SK-N-MC (cell line): ENCODE results near the gene ARHGEF10L.

Experiments
- EZH2 ChIP-seq: fragments of 200-600 bp; sonication (generic); IDR thresholded peaks from one replicate; pipeline ENCODE4 v1.6.1; 2017; ENCODE audit warnings: antibody characterized with exemption
- FOXP2 ChIP-seq: optimal IDR thresholded peaks from 2 replicates; pipeline ENCODE3; 2011; ENCODE audit warnings: mild to moderate bottlenecking, moderate library complexity; ENCODE audit not compliant: insufficient read depth; ENCODE audit errors: extremely low read length, control extremely low read depth
- POLR2AphosphoS5 ChIP-seq: IDR thresholded peaks from 2 replicates; pipeline ENCODE4 v1.6.1; 2012; ENCODE audit warnings: mild to moderate bottlenecking, low read depth, low read length, borderline replicate concordance

DNA sequence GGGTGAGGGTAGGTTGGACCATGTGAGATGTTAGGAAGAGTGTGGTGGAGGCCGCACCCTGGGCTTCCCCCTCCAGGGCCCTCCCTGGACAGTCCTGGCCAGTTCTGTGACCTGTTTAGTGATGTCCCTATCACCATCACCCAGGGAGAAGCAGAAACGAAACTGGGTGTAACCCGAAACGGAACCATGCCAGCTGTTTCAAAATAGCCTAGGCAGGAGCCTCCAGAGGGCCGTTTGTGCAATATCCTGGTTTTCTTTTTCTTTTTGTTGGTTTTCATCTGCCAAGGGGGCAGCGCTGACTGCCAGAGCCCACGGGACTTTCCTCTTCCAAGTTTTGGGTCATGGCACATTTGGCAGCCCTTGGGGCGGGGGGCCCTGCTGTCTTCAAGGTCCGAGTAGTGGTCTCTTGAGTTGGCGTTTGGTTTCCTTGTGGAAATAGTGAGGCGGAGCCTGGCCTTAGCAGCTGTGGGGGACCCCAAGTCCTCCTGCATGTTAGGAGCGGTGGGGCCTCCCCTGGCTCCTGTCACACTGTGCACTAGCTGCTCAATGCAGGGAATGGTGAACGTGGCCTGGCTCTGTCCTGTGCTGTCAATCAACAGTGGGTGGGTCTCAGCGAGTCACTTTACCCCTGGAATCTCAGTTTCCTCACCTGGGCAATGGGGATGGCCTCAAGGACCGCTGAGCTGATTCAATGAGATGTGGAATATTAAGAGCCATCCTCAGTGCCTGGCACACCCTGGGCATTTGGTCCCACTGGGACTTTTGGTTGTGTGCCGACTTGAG, 90.7 kb downstream of the ARHGEF10L start:
- no peak for TF ChIP-seq POLR2AphosphoS5
- no peak for TF ChIP-seq EZH2
- no peak for TF ChIP-seq FOXP2
